ENCODE data around the gene PHOSPHO2.

DNA sequence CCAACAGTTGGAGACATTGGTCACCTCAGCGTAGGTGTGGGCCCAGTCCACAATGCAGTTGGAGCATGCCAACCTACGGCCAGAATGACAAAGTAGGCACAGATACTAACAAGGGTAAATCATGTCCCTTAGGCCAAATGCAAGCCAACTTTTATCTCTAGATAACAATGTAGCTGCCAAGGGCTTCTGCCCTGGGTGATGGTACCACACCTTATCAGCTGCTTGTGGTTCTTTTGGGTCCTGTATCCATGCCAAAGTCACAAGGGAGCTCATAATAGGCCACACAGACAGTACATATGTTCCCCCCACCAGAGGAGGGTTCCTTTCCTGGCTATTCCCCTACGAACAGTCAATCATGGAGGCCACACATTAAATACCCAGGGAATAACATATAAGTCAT is 19.1 kb downstream of the PHOSPHO2 start:
- TF ChIP-seq, protein P1, sequence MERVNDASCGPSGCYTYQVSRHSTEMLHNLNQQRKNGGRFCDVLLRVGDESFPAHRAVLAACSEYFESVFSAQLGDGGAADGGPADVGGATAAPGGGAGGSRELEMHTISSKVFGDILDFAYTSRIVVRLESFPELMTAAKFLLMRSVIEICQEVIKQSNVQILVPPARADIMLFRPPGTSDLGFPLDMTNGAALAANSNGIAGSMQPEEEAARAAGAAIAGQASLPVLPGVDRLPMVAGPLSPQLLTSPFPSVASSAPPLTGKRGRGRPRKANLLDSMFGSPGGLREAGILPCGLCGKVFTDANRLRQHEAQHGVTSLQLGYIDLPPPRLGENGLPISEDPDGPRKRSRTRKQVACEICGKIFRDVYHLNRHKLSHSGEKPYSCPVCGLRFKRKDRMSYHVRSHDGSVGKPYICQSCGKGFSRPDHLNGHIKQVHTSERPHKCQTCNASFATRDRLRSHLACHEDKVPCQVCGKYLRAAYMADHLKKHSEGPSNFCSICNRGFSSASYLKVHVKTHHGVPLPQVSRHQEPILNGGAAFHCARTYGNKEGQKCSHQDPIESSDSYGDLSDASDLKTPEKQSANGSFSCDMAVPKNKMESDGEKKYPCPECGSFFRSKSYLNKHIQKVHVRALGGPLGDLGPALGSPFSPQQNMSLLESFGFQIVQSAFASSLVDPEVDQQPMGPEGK (CRISPR knock-in tag; IDR thresholded peaks at IDR 0.05; ENCODE audit: borderline replicate concordance): no peak
- no peak for TF ChIP-seq PPARA (CRISPR knock-in tag; IDR thresholded peaks at IDR 0.05; ENCODE audit: borderline replicate concordance)

All from SK-N-SH treated with all-trans-retinoic acid at 6 μM for 48 hours (cell line).